ENCODE results near the gene ARAP1. TPM values are rescaled to one million over a fixed set of nuclear protein-coding genes. Genes with fewer than 3 reads are reported as not detected.

ARAP1 gene
- total RNA-seq, 1 experiment from 2014 or later = 85.5 TPM

GRCh38 chr11:72676861-72677341 is 75.3 kb downstream of the ARAP1 start:
- DNase-seq = peak; percentile 96
- H3K27me3 ChIP-seq (ENCODE audit: control insufficient read depth, insufficient read depth, low read length) = peaks cover 53% of the 10 kb centered on the region
- H3K36me3 ChIP-seq (replicated peaks; ENCODE audit: control insufficient read depth, insufficient read depth, low read length) = no peaks in the 10 kb centered on the region
- no peak overlapping the region for H3K4me3 ChIP-seq (ENCODE audit: insufficient read depth, low read depth, low read length)

- H3K27me3 ChIP-seq (ENCODE audit: control insufficient read depth, insufficient read depth, low read length) = peaks cover 54% of the 10 kb centered on the region
- H3K4me3 ChIP-seq (ENCODE audit: insufficient read depth, low read depth, low read length) = no peak overlapping the region
- no peak for DNase-seq
- no peaks in the 10 kb centered on the region for H3K36me3 ChIP-seq (replicated peaks; ENCODE audit: control insufficient read depth, insufficient read depth, low read length)
These were observed 77.0 kb downstream of the ARAP1 start for GRCh38 chr11:72675221-72675620.

GRCh38 chr11:72673943-72674828 is 78.0 kb downstream of the ARAP1 start, which contains the start of gene PDE2A:
TSS of gene PDE2A (minus strand) at chr11:72674422. CDS start at chr11:72674207, 215 bp downstream.
- peaks cover 50% of the 10 kb centered on the region for H3K27me3 ChIP-seq (ENCODE audit: control insufficient read depth, insufficient read depth, low read length)
- H3K4me3 ChIP-seq (ENCODE audit: insufficient read depth, low read depth, low read length) = peak within 1 kb of the TSS; percentile 14; the same call in 1 of the 2 replicates
- no peaks in the 10 kb centered on the region for H3K36me3 ChIP-seq (replicated peaks; ENCODE audit: control insufficient read depth, insufficient read depth, low read length)
- DNase-seq = peak; percentile 80

- H3K27me3 ChIP-seq (ENCODE audit: control insufficient read depth, insufficient read depth, low read length) = peaks cover 44% of the 10 kb centered on the region
- peak; percentile 90 for DNase-seq
- no peak overlapping the region for H3K4me3 ChIP-seq (ENCODE audit: insufficient read depth, low read depth, low read length)
- no peaks in the 10 kb centered on the region for H3K36me3 ChIP-seq (replicated peaks; ENCODE audit: control insufficient read depth, insufficient read depth, low read length)
These were observed 78.8 kb downstream of the ARAP1 start for GRCh38 chr11:72673284-72673942.

- Histone ChIP-seq H3K27me3 (ENCODE audit: control insufficient read depth, insufficient read depth, low read length) (peaks cover 39% of the 10 kb centered on the region), H3K36me3 (replicated peaks; ENCODE audit: control insufficient read depth, insufficient read depth, low read length) (no peaks in the 10 kb centered on the region), H3K4me3 (ENCODE audit: insufficient read depth, low read depth, low read length) (no peak overlapping the region)
- no peak for DNase-seq
These were observed 79.5 kb downstream of the ARAP1 start for GRCh38 chr11:72672597-72673238.

GRCh38 chr11:72671152-72672099 is 80.8 kb downstream of the ARAP1 start:
- peaks cover 28% of the 10 kb centered on the region for H3K27me3 ChIP-seq (ENCODE audit: control insufficient read depth, insufficient read depth, low read length)

GRCh38 chr11:72670041-72670440 is 82.2 kb downstream of the ARAP1 start:
- H3K27me3 ChIP-seq (ENCODE audit: control insufficient read depth, insufficient read depth, low read length) = peaks cover 15% of the 10 kb centered on the region
- H3K4me3 ChIP-seq (ENCODE audit: insufficient read depth, low read depth, low read length) = no peak overlapping the region
- H3K36me3 ChIP-seq (replicated peaks; ENCODE audit: control insufficient read depth, insufficient read depth, low read length) = no peaks in the 10 kb centered on the region
- peak; percentile 77 for DNase-seq

More at GRCh38 chr11:72671152-72672099, 80.8 kb downstream of the ARAP1 start:
- Histone ChIP-seq H3K36me3 (replicated peaks; ENCODE audit: control insufficient read depth, insufficient read depth, low read length) (no peaks in the 10 kb centered on the region), H3K4me3 (ENCODE audit: insufficient read depth, low read depth, low read length) (no peak overlapping the region)
- peak; percentile 57 for DNase-seq

- H3K4me3 ChIP-seq (ENCODE audit: insufficient read depth, low read depth, low read length) = no peak overlapping the region
- peak; percentile 45 for DNase-seq
- peaks cover 12% of the 10 kb centered on the region for H3K27me3 ChIP-seq (ENCODE audit: control insufficient read depth, insufficient read depth, low read length)
These were observed 82.7 kb downstream of the ARAP1 start for GRCh38 chr11:72669527-72669926.

GRCh38 chr11:72668629-72669347 is 83.4 kb downstream of the ARAP1 start:
- no peak for DNase-seq
- H3K4me3 ChIP-seq (ENCODE audit: insufficient read depth, low read depth, low read length) = no peak overlapping the region
- H3K36me3 ChIP-seq (replicated peaks; ENCODE audit: control insufficient read depth, insufficient read depth, low read length) = no peaks in the 10 kb centered on the region
- H3K27me3 ChIP-seq (ENCODE audit: control insufficient read depth, insufficient read depth, low read length) = peaks cover 5% of the 10 kb centered on the region

More at GRCh38 chr11:72669527-72669926, 82.7 kb downstream of the ARAP1 start:
- no peaks in the 10 kb centered on the region for H3K36me3 ChIP-seq (replicated peaks; ENCODE audit: control insufficient read depth, insufficient read depth, low read length)

GRCh38 chr11:72665911-72666472 is 86.2 kb downstream of the ARAP1 start:
- DNase-seq = no peak
- H3K4me3 ChIP-seq (ENCODE audit: insufficient read depth, low read depth, low read length) = no peak overlapping the region
- H3K36me3 ChIP-seq (replicated peaks; ENCODE audit: control insufficient read depth, insufficient read depth, low read length) = no peaks in the 10 kb centered on the region
- H3K27me3 ChIP-seq (ENCODE audit: control insufficient read depth, insufficient read depth, low read length) = no peaks in the 10 kb centered on the region

GRCh38 chr11:72662036-72662435 is 90.2 kb downstream of the ARAP1 start:
- Histone ChIP-seq H3K27me3 (ENCODE audit: control insufficient read depth, insufficient read depth, low read length) (no peaks in the 10 kb centered on the region), H3K36me3 (replicated peaks; ENCODE audit: control insufficient read depth, insufficient read depth, low read length) (no peaks in the 10 kb centered on the region), H3K4me3 (ENCODE audit: insufficient read depth, low read depth, low read length) (no peak overlapping the region)
- DNase-seq = no peak

- Histone ChIP-seq H3K27me3 (ENCODE audit: control insufficient read depth, insufficient read depth, low read length) (no peaks in the 10 kb centered on the region), H3K36me3 (replicated peaks; ENCODE audit: control insufficient read depth, insufficient read depth, low read length) (no peaks in the 10 kb centered on the region), H3K4me3 (ENCODE audit: insufficient read depth, low read depth, low read length) (no peak overlapping the region)
- DNase-seq = no peak
These were observed 90.7 kb downstream of the ARAP1 start for GRCh38 chr11:72661486-72661885.

Data from H7 (cell line).